Sigmoid colon (tissue), 4 donors: Measurements from ENCODE around the gene EBF4.

ENCODE experiments used
- EP300 ChIP-seq, 4 donors: sonication (generic); formaldehyde crosslinking; IDR thresholded peaks; one replicate each; pipeline ENCODE4 v1.6.1; 2017; ENCODE audit warnings: antibody characterized with exemption in 4 of 4
- TF ChIP-seq, protein P1 (sequence below), 4 experiments: fragments of 450-650 bp in 3 of 4; fragments of 200-600 bp in 1 of 4; IDR thresholded peaks; one replicate each; pipeline ENCODE4 v1.5.1; 2016 to 2019; ENCODE audit warnings: antibody characterized with exemption in 4 of 4, mild to moderate bottlenecking in 3 of 4, moderate library complexity in 2 of 4

GRCh38 chr20:2800521-2801285, 108.1 kb downstream of the EBF4 start, which contains the start of gene CPXM1:
- no peak for TF ChIP-seq EP300 (IDR thresholded peaks at IDR 0.05)
- TF ChIP-seq, protein P1, sequence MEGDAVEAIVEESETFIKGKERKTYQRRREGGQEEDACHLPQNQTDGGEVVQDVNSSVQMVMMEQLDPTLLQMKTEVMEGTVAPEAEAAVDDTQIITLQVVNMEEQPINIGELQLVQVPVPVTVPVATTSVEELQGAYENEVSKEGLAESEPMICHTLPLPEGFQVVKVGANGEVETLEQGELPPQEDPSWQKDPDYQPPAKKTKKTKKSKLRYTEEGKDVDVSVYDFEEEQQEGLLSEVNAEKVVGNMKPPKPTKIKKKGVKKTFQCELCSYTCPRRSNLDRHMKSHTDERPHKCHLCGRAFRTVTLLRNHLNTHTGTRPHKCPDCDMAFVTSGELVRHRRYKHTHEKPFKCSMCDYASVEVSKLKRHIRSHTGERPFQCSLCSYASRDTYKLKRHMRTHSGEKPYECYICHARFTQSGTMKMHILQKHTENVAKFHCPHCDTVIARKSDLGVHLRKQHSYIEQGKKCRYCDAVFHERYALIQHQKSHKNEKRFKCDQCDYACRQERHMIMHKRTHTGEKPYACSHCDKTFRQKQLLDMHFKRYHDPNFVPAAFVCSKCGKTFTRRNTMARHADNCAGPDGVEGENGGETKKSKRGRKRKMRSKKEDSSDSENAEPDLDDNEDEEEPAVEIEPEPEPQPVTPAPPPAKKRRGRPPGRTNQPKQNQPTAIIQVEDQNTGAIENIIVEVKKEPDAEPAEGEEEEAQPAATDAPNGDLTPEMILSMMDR (IDR thresholded peaks at IDR 0.05) = no peak
